Measurements from ENCODE around the gene SLC1A2. TPM values are rescaled to one million over a fixed set of nuclear protein-coding genes. Genes with fewer than 3 reads are reported as not detected.
A peak's percentile ranks its signal among the peaks of the same experiment; 100 is the strongest.

The SLC1A2 gene
- total RNA-seq, 1 donor from 2014 or later: 0.10 TPM

- Mint-ChIP-seq H3K4me1 (ENCODE audit: low read depth) (peaks cover 74% of the 10 kb centered on the region), H3K36me3 (ENCODE audit: low read depth) (no peaks in the 10 kb centered on the region), H3K27ac (ENCODE audit: unreplicated experiment) (peak overlapping the region; percentile 69), H3K27me3 (ENCODE audit: low read depth) (no peaks in the 10 kb centered on the region), H3K9me3 (ENCODE audit: low read depth) (peaks cover 10% of the 10 kb centered on the region), H3K4me3 (ENCODE audit: unreplicated experiment) (peak overlapping the region; percentile 2)
- DNase-seq (ENCODE audit: low spot score): no peak
- no peak for TF ChIP-seq CTCF (IDR thresholded peaks at IDR 0.05)
Measured at GRCh38 chr11:35363246-35363801, 56.0 kb downstream of the SLC1A2 start.

GRCh38 chr11:35362521-35362980, 56.8 kb downstream of the SLC1A2 start:
- no peaks in the 10 kb centered on the region for H3K27me3 Mint-ChIP-seq (ENCODE audit: low read depth)
- no peak overlapping the region for H3K4me3 Mint-ChIP-seq (ENCODE audit: unreplicated experiment)
- peaks cover 10% of the 10 kb centered on the region for H3K9me3 Mint-ChIP-seq (ENCODE audit: low read depth)
- peak; percentile 64 for TF ChIP-seq CTCF (IDR thresholded peaks at IDR 0.05)
- DNase-seq (ENCODE audit: low spot score): no peak
- no peaks in the 10 kb centered on the region for H3K36me3 Mint-ChIP-seq (ENCODE audit: low read depth)
- no peak overlapping the region for H3K27ac Mint-ChIP-seq (ENCODE audit: unreplicated experiment)
- H3K4me1 Mint-ChIP-seq (ENCODE audit: low read depth): peaks cover 70% of the 10 kb centered on the region

GRCh38 chr11:35360055-35360530, 59.3 kb downstream of the SLC1A2 start:
- no peak for DNase-seq (ENCODE audit: low spot score)
- TF ChIP-seq CTCF (IDR thresholded peaks at IDR 0.05): no peak
- H3K27ac Mint-ChIP-seq (ENCODE audit: unreplicated experiment): peak overlapping the region; percentile 49
- no peaks in the 10 kb centered on the region for H3K27me3 Mint-ChIP-seq (ENCODE audit: low read depth)
- H3K4me3 Mint-ChIP-seq (ENCODE audit: unreplicated experiment): no peak overlapping the region
- H3K36me3 Mint-ChIP-seq (ENCODE audit: low read depth): no peaks in the 10 kb centered on the region
- no peaks in the 10 kb centered on the region for H3K9me3 Mint-ChIP-seq (ENCODE audit: low read depth)
- H3K4me1 Mint-ChIP-seq (ENCODE audit: low read depth): peaks cover 53% of the 10 kb centered on the region

DNA sequence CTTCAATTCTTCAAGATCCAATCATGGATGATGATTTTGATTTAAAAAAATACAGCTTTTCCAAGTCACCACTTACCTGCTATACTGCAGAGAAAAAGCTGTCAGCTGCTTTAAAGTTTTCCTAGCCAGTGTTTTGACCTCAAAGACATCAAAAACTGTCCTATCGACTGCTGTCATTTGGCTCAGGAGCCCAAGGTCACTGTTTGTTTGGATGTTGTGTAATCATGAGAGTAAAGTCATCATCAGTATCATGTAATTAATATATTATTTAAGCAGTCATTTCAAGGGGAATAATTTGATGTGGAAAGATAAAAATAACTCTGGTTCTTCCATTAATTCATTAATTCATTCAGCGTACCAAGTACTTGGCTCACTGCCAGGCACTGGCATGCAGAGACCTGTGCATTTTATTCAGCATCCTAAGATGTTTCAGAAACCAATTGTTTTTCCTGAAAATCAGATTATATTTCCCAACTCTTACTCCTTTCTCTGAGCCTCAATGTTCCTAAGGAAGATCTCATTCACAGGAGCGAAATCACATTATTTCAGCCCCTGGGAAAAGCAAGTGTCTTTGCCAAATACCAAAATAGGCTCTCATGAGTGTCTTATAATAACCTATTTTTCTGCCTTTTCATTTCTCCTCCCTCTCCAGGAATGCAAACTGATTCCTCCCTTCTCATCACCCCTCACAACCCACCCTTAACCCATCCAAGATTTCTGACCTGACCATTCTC, 59.9 kb downstream of the SLC1A2 start:
- TF ChIP-seq CTCF (IDR thresholded peaks at IDR 0.05): no peak
- Mint-ChIP-seq H3K4me3 (ENCODE audit: unreplicated experiment) (no peak overlapping the region), H3K9me3 (ENCODE audit: low read depth) (no peaks in the 10 kb centered on the region), H3K4me1 (ENCODE audit: low read depth) (peaks cover 53% of the 10 kb centered on the region), H3K27ac (ENCODE audit: unreplicated experiment) (peak overlapping the region; percentile 49), H3K36me3 (ENCODE audit: low read depth) (no peaks in the 10 kb centered on the region), H3K27me3 (ENCODE audit: low read depth) (no peaks in the 10 kb centered on the region)
- no peak for DNase-seq (ENCODE audit: low spot score)

- Mint-ChIP-seq H3K27me3 (ENCODE audit: low read depth) (no peaks in the 10 kb centered on the region), H3K9me3 (ENCODE audit: low read depth) (no peaks in the 10 kb centered on the region), H3K4me1 (ENCODE audit: low read depth) (peaks cover 49% of the 10 kb centered on the region), H3K4me3 (ENCODE audit: unreplicated experiment) (no peak overlapping the region), H3K27ac (ENCODE audit: unreplicated experiment) (peak overlapping the region; percentile 22), H3K36me3 (ENCODE audit: low read depth) (no peaks in the 10 kb centered on the region)
- no peak for DNase-seq (ENCODE audit: low spot score)
- no peak for TF ChIP-seq CTCF (IDR thresholded peaks at IDR 0.05)
Measured at GRCh38 chr11:35358391-35358790, 61.0 kb downstream of the SLC1A2 start.

All from chondrocyte (in vitro differentiated cells).